Peyer's patch (tissue), 4 donors: ENCODE data around the gene JADE3.
A peak's percentile ranks its signal among the peaks of the same experiment; 100 is the strongest.

Source experiments
- CTCF ChIP-seq, 6 experiments: fragments of 450-650 bp in 4 of 6; fragments of 200-600 bp in 2 of 6; sonication (generic) in 1 of 6; IDR thresholded peaks; one replicate each; pipeline ENCODE4 v1.5.1; 2017 to 2019; ENCODE audit warnings: antibody characterized with exemption in 6 of 6, mild to moderate bottlenecking in 3 of 6, moderate library complexity in 1 of 6
- POLR2A ChIP-seq, 2 donors: fragments of 450-650 bp; IDR thresholded peaks; one replicate each; pipeline ENCODE4 v1.5.1; 2017; ENCODE audit warnings: antibody characterized with exemption in 2 of 2, mild to moderate bottlenecking in 2 of 2, moderate library complexity in 2 of 2

GRCh38 chrX:47093248-47093647, 181.0 kb downstream of the JADE3 start:
- peak in 4 of 6 experiments; percentile 28 to 56 (median 54) for TF ChIP-seq CTCF (IDR thresholded peaks at IDR 0.05)
- no peak for TF ChIP-seq POLR2A (IDR thresholded peaks at IDR 0.05)
